ENCODE data around the gene GOLPH3L.
"Not testable (repeated sequence)": the region's sequence is repeated elsewhere in the genome, so short reads cannot be mapped to it uniquely, and the experiment has no call there.

GOLPH3L gene

DNA sequence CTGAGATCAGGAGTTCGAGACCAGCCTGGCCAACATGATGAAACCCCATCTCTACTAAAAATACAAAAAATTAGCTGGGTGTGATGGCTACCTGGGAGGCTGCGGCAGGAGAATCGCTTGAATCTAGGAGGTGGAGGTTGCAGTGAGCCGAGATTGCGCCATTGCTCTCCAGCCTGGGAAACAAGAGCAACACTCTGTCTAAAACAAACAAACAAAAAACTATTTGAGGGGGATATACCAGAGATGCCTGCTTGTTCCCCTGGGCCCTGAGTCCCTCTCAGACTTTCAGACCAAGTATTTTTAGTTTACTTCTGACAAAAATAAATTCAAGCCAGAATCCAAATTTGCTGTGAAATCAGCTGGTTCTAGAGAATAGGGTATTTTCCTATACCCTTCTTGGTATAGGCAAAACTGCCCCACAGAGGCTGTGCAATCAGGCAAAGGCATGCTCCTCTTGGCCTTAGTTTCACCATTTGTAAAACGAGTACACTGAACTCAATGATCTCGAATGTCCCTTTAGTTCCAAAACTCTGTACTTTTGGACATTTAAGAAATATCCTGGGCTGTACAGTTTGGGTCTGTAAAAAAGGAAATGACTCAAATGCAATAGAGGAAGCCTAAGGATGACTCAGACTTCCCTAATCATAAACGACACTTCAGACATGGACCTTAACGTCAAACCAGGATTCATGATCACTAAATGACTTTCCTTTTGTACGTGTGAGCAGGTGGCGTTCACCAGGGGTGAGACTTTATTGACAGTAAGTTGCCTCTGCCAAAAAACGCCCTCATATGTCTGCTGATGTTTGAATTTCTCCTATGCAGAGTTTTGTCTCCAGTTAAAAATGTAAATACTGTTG is 83.7 kb downstream of the GOLPH3L start:
- peak; percentile 13 for DNase-seq

DNA sequence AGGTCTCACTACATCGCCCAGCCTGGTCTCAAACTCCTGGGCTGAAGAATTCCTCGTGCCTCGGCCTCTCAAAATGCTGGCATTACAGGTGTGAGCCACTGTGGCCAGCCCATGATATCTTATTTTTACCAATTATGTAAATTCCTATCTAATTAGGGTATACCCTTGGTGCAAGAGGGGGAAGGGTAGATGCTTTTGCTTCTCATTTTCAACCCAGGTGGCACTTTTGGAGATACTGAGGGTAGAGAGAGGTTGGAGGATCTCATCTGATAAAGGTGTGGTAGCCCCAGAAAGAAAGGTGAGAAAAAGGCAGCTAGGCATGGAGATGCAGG is 85.0 kb downstream of the GOLPH3L start:
- DNase-seq = no peak

DNA sequence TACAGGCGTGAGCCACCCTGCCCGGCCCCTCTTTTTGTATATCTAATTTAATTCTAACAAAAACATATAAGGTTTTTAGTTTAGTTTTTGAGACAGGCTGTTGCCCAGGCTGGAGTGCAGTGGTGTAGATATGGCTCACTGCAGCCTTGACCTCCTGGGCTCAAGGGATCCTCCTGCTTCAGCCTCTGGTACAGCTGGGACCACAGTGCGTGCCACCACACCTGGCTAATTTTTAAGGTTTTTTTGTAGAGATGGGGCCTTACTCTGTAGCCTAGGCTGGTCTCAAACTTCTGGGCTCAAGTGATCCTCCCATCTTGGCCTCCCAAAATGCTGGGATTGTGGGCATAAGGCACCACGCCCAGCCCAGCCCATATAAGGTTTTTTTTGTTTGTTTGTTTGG is 86.4 kb downstream of the GOLPH3L start:
- DNase-seq = no peak

DNA sequence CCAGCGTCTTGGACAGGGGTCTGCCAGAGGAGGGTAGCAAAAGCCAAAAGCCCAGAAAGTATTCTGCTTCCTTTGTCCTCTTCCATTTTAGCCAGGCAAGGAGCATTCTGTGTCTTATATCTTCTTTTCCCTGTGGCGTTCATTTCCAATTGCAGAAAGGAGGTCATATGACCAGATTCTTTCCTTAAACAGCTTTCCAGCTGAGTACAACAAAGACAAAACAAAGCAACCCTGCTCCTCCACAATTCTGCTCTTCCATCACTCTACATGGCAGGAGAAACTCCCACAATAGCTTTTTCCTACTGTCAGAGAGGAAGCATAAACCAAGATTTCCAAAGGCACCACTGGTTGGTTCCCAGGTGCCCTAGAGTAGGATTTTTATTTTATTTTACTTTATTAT is 87.2 kb downstream of the GOLPH3L start:
- DNase-seq = no peak

DNA sequence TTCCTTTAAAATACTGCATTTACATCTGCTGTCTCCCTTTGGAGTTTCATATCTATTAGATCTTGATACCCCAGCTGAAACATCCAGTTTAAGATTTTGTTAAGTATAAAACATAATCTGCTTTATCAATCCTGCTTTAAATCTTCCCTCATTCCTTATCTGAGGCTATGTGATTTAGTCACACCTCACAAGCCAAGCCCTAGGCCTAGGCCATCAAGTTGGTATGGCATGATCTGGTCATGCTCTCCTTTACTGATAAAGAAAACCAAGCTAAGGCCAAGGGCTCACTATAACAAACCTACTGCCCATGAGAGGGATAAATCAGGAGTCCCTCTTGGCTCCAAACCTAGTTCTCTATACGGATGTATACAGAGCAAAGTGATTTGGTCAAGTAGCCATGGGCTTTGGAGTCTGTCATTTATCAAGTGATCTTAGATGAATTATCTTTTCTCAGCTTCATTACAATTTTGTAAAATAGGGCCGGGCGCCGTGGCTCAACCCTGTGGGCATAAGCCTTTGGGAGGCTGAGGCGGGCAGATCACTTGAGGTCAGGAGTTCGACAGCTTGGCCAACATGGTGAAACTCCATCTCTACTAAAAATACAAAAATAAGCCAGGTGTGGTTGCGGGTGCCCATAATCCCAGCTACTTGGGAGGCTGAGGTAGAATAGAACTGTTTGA is 90.4 kb downstream of the GOLPH3L start:
- no peak for DNase-seq

DNA sequence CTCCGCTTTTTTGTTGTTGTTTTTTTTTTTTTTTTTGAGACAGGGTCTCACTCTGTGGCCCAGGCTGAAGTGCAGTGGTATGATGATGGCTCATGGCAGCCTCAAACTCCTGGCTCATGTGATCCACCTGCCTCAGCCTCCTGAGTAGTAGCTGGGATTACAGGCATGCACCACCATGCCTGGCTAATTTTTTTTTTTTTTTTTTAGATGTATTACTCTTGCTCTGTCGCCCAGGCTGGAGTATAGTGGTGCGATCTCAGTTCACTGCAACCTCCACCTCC is 91.6 kb downstream of the GOLPH3L start:
- not testable (repeated sequence) for DNase-seq

DNA sequence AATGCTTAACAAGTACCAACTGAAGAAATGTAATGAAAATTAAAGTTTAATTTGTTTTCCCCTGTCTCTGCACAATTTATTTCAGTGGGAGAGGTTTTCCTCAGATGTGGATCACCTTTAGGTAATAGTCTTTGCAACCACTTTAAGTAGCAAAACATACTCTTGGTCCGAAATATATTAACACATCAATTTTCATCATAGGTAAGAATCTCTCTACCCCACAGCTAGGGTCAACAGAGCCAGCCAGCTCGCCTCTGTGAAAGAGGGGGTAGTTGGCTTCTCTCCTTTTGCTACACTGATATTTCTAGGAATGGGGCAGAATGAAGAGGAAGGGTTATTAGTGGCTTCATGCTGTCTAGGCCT is 92.7 kb downstream of the GOLPH3L start:
- DNase-seq = no peak

DNA sequence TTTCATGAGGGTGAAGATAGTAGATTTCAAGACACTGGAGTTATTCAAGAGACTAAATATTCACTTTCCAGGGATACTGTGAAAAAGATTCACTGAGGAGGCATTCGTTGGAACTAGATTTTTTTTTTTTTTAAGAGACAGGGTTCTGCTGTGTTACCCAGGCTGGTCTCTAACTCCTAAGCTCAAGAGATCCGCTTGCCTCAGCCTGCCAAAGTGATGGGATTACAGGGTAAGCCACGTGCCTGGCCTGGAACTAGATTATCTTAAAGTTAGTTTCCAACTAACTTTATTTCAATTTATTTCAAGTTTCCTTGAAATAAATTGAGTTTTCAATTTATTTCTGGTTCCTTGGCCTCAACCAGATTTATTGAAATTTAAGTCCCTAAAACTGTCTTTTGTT is 93.2 kb downstream of the GOLPH3L start:
- no peak for DNase-seq

DNA sequence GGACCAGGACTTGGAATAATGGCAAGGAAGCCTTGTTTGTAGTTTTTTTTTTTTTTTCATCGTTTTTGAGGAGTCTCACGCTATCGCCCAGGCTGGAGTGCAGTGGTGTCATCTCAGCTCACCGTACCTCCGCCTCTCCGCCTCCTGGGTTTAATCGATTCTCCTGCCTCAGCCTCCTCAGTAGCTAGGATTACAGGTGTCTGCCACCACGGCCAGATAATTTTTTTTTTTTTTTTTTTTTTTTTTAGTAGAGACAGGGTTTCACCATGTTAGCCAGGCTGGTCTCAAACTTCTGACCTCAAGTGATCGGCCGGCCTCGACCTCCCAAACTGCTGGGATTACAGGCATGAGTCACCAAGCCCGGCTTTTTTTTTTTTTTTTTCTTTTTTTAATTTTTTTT is 94.6 kb downstream of the GOLPH3L start:
- not testable (repeated sequence) for DNase-seq

DNA sequence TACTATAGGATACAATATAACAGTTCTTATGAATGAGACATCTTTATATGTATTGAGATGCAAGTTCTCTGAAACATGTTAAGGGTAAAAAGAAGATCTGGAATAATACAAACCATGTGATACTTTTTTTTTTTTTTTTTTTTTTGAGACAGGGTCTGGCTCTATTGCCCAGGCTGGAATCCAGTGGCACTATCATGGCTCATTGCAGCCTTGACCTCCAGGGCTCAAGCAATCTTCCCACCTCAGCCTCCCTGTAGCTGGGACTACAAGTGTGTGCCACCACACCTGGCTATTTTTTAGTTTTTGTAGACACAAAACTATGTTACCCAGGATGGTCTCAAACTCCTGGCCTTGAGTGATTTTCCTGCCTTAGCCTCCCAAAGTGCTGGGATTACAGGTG is 95.4 kb downstream of the GOLPH3L start:
- DNase-seq = no peak

DNA sequence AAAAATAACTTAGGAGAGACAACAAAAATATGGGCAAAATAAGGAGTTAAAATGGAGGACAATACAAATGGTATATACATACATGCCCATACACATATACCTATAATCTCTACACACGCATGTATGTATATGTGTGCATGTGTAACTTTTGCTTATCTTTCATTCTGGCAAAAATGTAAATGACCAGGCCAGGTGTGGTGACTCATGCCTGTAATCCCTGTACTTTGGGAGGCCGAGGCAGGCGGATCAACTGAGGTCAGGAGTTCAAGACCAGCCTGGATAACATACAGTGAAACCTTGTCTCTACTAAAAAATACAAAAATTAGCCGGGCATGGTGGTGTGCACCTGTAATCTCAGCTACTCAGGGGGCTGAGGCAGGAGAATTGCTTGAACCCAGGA is 98.6 kb downstream of the GOLPH3L start:
- not testable (repeated sequence) for DNase-seq

DNA sequence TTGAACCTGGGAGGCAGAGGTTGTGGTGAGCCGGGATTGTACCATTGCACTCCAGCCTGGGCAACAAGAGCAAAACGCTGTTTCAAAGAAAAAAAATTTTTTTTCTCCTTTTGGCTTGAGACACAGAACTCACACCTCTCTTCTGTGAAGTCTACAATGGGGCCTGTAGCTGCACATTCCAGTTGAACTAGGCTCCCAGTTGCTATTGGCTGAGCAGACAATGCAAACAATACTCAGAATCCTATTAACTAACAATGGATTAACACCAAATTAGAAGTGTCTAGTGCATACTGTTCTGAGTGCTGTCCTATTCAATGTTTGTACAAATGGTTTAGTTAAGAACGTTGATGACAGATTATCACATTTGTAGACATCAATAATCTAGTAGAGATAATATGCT is 100.0 kb downstream of the GOLPH3L start:
- no peak for DNase-seq

Data from NCI-H1694 treated with DMSO at 0.1 percent for 48 hours (cell line).